Spleen (tissue), 7 donors: ENCODE measurements around the gene PPM1L.

ENCODE experiments used
- CTCF ChIP-seq, 11 experiments: fragments of 200-600 bp in 7 of 11; fragments of 450-650 bp in 4 of 11; sonication (generic) in 4 of 11; IDR thresholded peaks in 8 of 11; conservative IDR thresholded peaks in 3 of 11; 1 replicate in 7 of 11; 2 replicates in 4 of 11; pipeline versions ENCODE4 v1.4.0 to v1.8.0; 2016 to 2021; ENCODE audit warnings: antibody characterized with exemption in 11 of 11, inconsistent platforms in 4 of 11, mild to moderate bottlenecking in 1 of 11
- POLR2AphosphoS5 ChIP-seq, 3 donors: sonication (generic); formaldehyde crosslinking; IDR thresholded peaks; one replicate each; pipeline ENCODE4 v1.5.1; 2017; ENCODE audit warnings: antibody characterized with exemption in 3 of 3
- donor health status: DM: no; HTN: no; CAD: no; lungs with moderate emphysema.
- donor health status: DM: no; HTN: no; CAD: no.
- donor health status: DM: no; HTN: no; CAD: no.

- TF ChIP-seq CTCF (IDR thresholded peaks at IDR 0.05 in 8 of 11, conservative IDR thresholded peaks at IDR 0.05 in 3 of 11) (no peak), POLR2AphosphoS5 (IDR thresholded peaks at IDR 0.05) (no peak)
Measured at GRCh38 chr3:161051856-161052255, 295.8 kb downstream of the PPM1L start.
